ENCODE data around the gene LRFN2. TPM values are rescaled to one million over a fixed set of nuclear protein-coding genes. Genes with fewer than 3 reads are reported as not detected.

LRFN2 gene
- total RNA-seq, 6 donors from 2014 or later, result 0.06 to 0.20 TPM; not detected in 4

DNA sequence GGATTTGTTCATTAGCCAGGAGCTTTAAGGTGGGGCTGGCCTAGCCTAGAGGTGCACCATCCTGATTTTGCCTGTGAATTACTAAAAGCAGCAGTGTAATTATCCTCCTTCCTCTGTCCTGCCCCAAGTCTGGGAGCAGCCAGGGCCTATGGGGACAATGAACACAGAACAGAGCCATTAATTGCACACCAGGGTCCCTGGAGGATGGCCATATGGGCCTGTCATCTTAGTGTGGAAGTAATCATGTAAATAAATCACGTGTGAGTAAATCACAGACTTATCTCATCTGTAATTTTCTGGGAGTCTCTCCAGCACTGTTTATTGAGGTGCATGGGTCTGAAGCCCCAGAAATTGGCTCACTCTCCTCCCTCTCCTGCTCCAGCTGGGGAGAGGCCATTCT, 176.3 kb downstream of the LRFN2 start:
- Histone ChIP-seq H3K27ac (no peak overlapping the region), H3K9me3 (no peaks in the 10 kb centered on the region), H3K4me3 (no peak overlapping the region), H3K36me3 (no peaks in the 10 kb centered on the region), H3K4me1 (no peaks in the 10 kb centered on the region), H3K27me3 (no peaks in the 10 kb centered on the region)
- TF ChIP-seq POLR2A (IDR thresholded peaks at IDR 0.05) (no peak), POLR2AphosphoS5 (IDR thresholded peaks at IDR 0.05) (no peak), EP300 (IDR thresholded peaks at IDR 0.05) (no peak)
- TF ChIP-seq, protein P1, sequence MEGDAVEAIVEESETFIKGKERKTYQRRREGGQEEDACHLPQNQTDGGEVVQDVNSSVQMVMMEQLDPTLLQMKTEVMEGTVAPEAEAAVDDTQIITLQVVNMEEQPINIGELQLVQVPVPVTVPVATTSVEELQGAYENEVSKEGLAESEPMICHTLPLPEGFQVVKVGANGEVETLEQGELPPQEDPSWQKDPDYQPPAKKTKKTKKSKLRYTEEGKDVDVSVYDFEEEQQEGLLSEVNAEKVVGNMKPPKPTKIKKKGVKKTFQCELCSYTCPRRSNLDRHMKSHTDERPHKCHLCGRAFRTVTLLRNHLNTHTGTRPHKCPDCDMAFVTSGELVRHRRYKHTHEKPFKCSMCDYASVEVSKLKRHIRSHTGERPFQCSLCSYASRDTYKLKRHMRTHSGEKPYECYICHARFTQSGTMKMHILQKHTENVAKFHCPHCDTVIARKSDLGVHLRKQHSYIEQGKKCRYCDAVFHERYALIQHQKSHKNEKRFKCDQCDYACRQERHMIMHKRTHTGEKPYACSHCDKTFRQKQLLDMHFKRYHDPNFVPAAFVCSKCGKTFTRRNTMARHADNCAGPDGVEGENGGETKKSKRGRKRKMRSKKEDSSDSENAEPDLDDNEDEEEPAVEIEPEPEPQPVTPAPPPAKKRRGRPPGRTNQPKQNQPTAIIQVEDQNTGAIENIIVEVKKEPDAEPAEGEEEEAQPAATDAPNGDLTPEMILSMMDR (IDR thresholded peaks at IDR 0.05), result no peak
- DNase-seq (no peak), ATAC-seq (ENCODE audit: low FRiP score in 2 of 2) (no peak)
- 36% methylated on average over 1 of the region's 1 CpG; no CpG with 5 or more reads in 1 of the 2 donors for WGBS, 2 donors

DNA sequence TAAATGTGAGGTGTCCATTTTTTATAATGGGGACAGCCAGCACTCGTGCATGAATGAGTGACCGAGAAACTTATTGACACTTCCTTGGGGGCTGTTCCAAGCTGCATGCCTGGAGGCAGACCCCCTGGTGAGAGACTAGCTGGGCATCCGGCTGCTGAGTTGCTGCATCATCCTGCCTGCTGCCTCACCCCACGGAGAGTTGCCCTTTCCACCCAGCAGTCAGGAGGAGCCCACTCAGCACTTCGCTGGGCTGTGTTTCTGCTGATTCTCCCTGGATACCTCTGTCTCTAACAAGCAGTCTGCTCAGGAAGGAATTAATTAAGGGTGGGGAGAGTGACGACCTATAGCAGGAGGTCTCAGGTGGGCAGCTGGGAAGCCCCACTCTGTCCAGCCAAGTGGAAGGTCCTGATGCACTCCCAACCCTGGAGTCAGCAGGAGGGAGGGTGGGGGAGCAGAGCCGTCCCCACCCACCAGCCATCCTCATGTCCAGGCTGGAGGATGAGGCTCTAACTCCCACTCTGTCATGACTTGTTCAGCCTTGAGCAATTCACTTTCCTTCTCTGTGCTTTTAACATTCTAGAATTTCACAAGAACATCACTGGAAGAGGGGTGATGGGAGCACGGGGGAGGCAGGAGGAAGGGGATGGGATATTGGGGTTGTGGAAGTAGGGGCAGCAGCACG, 177.3 kb downstream of the LRFN2 start:
- DNase-seq, result no peak
- TF ChIP-seq, protein P1 (IDR thresholded peaks at IDR 0.05), result no peak
- TF ChIP-seq EP300 (IDR thresholded peaks at IDR 0.05) (no peak), POLR2AphosphoS5 (IDR thresholded peaks at IDR 0.05) (no peak), POLR2A (IDR thresholded peaks at IDR 0.05) (no peak)
- H3K27me3 ChIP-seq, result no peaks in the 10 kb centered on the region
- H3K27ac ChIP-seq, result no peak overlapping the region
- ATAC-seq (ENCODE audit: low FRiP score in 2 of 2), result no peak
- H3K36me3 ChIP-seq, result no peaks in the 10 kb centered on the region
- H3K4me1 ChIP-seq, result no peaks in the 10 kb centered on the region
- no peaks in the 10 kb centered on the region for H3K9me3 ChIP-seq
- WGBS, 2 donors, result 59 to 72% methylated on average over 5 to 9 of the region's 9 CpGs
- H3K4me3 ChIP-seq, result no peak overlapping the region

DNA sequence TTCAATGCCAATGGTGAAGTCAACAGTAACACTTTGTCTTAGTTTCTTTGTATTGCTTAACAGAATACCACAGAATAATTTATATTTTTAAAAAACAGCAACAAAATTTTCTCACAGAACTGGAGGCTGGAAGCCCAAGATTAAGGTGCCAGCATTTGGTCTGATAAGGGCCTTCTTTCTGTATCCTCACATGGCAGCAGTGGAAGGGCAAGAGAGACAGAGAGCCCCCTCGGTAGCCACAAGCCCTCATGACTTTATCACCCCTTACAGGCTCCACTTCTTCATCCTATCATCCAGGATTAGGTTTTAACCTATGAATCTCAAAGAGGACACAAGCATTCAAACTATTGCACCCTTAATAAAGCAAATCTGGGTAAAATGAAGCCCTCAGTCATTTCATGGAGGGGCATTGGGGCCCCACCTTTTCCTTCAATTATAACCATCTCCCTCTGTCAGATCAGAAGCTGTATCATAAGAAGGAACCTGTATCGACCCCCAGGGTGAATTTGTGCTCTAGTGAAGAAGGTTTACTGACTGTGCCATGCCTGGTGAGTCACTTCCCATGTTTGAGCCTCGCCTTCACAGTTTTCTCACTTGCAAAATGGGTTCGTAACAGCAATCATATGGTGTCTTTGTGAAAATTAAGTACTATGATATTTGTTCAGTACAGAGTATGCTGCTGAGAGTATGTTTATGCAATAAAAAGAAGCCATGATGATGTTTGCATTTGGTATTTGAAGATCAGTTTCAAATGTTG, 178.2 kb downstream of the LRFN2 start:
- Histone ChIP-seq H3K4me1 (no peaks in the 10 kb centered on the region), H3K9me3 (no peaks in the 10 kb centered on the region), H3K4me3 (no peak overlapping the region), H3K27ac (no peak overlapping the region), H3K36me3 (no peaks in the 10 kb centered on the region), H3K27me3 (no peaks in the 10 kb centered on the region)
- ATAC-seq (ENCODE audit: low FRiP score in 2 of 2) (no peak), DNase-seq (no peak)
- WGBS, 2 donors, result 77 to 80% methylated on average over 4 of the region's 4 CpGs
- TF ChIP-seq POLR2AphosphoS5 (IDR thresholded peaks at IDR 0.05) (no peak), EP300 (IDR thresholded peaks at IDR 0.05) (no peak), POLR2A (IDR thresholded peaks at IDR 0.05) (no peak)
- TF ChIP-seq, protein P1 (IDR thresholded peaks at IDR 0.05), result no peak

DNA sequence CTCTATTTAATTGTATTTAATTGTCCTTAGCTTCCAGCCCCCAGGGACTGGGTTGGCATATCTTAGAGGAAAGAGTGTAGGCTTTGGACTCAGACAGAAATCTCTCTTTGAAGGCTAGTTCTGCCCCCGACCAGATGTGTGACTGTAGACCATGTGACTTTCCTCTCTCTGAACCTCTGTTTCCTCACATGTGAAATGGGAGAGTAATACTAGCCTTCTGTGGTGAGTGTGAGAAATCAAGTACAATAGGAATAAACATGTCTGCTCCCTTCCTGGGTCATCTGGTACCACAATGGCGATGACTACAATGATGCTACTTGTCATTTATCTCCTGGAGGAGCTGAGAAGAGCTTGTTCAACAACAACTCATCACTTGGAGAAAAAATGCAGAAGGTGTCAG, 179.9 kb downstream of the LRFN2 start:
- H3K9me3 ChIP-seq, result no peaks in the 10 kb centered on the region
- WGBS, 2 donors, result 74 to 76% methylated on average over 2 of the region's 2 CpGs
- DNase-seq, result no peak
- H3K27ac ChIP-seq, result no peak overlapping the region
- H3K4me1 ChIP-seq, result no peaks in the 10 kb centered on the region
- TF ChIP-seq, protein P1 (IDR thresholded peaks at IDR 0.05), result no peak
- TF ChIP-seq EP300 (IDR thresholded peaks at IDR 0.05) (no peak), POLR2A (IDR thresholded peaks at IDR 0.05) (no peak), POLR2AphosphoS5 (IDR thresholded peaks at IDR 0.05) (no peak)
- no peak for ATAC-seq (ENCODE audit: low FRiP score in 2 of 2)
- H3K4me3 ChIP-seq, result no peak overlapping the region
- no peaks in the 10 kb centered on the region for H3K36me3 ChIP-seq
- H3K27me3 ChIP-seq, result no peaks in the 10 kb centered on the region
